K562 (cell line): ENCODE data around the gene LTBP1. TPM values are rescaled to one million over a fixed set of nuclear protein-coding genes. Genes with fewer than 3 reads are reported as not detected.

Experiments
- ATAC-seq: fragments of 200-7000 bp; cut with Tn5 transposase; 3 replicates; pipeline ENCODE4 v1.9.1; 2020; ENCODE audit warnings: moderate library complexity
- BruUV-seq: library from RNA; stranded (reverse); fragments of 400-500 nt; replicated peaks from 2 replicates; lab custom pipeline; 2021; lab: Mats Ljungman, UMichigan
- CTCF ChIA-PET: fragments of 300-600 bp; formaldehyde crosslinking; extraction: SDS; loops from one replicate; lab custom pipeline; 2021; ENCODE audit warnings: low intra/inter-chr PET ratio; lab: Yijun Ruan, JAX
- POLR2A ChIA-PET: fragments of 300-600, 350-650 bp; sonication (Branson Sonifier 250); formaldehyde crosslinking; extraction: SDS; loops from one replicate; lab custom pipeline; 2021; ENCODE audit warnings: antibody characterized with exemption, inconsistent platforms; lab: Yijun Ruan, JAX
- DNase-seq, 4 experiments: peaks; one replicate each; pipeline versions ENCODE4 v3.0.0 to v3.0.0-alpha.2; 2011 to 2018; ENCODE audit warnings: low spot score in 3 of 4, mixed read lengths in 3 of 4; ENCODE audit errors: extremely low read depth in 1 of 4
- FAIRE-seq: peaks from 2 replicates; lab custom pipeline; 2011; peaks lifted over from hg19 to GRCh38; lab: Jason Lieb, UNC
- H2AFZ ChIP-seq: 2 replicates; pipeline ENCODE4 v1.6.0; 2011; ENCODE audit warnings: low read depth, low read length, control low read depth, inconsistent platforms
- H3K27ac ChIP-seq: fragments of 200-600 bp; 3 replicates; pipeline ENCODE4 v1.8.0; 2011; ENCODE audit warnings: low read depth, mild to moderate bottlenecking, control low read depth, inconsistent platforms, low read length, moderate library complexity, mixed read lengths; ENCODE audit errors: extremely low read depth
- H3K27me3 ChIP-seq, 2 experiments: fragments of 300-600 bp in 1 of 2; 2 replicates in 1 of 2; 3 replicates in 1 of 2; pipeline versions ENCODE4 v1.6.0 to v1.8.0; 2011; ENCODE audit warnings: inconsistent platforms in 2 of 2, low read length in 2 of 2, mild to moderate bottlenecking in 1 of 2, mixed read lengths in 1 of 2, moderate library complexity in 1 of 2; ENCODE audit not compliant: control insufficient read depth in 2 of 2, insufficient read depth in 2 of 2
- H3K36me3 ChIP-seq: fragments of 300-600 bp; 3 replicates; pipeline ENCODE4 v1.8.0; 2011; ENCODE audit warnings: mild to moderate bottlenecking, low read length, inconsistent platforms; ENCODE audit not compliant: control insufficient read depth, insufficient read depth
- H3K4me1 ChIP-seq, 2 experiments: fragments of 200-600 bp in 1 of 2; replicated peaks in 1 of 2; 2 replicates in 1 of 2; 3 replicates in 1 of 2; pipeline versions ENCODE4 v1.5.1 to v1.8.0; 2011; ENCODE audit warnings: inconsistent platforms in 2 of 2, low read length in 2 of 2, mild to moderate bottlenecking in 1 of 2, mixed read lengths in 1 of 2, moderate library complexity in 1 of 2; ENCODE audit not compliant: control insufficient read depth in 2 of 2, insufficient read depth in 2 of 2
- H3K4me2 ChIP-seq: 2 replicates; pipeline ENCODE4 v1.6.1; 2011; ENCODE audit warnings: low read length, control low read depth, inconsistent platforms, mixed read lengths; ENCODE audit not compliant: insufficient read depth
- H3K4me3 ChIP-seq: fragments of 200-600 bp; sonication (generic), shearing (Covaris generic); 2 replicates; pipeline ENCODE4 v1.5.1; 2016; ENCODE audit warnings: control low read depth, inconsistent platforms
- H3K79me2 ChIP-seq: fragments of 200-600 bp; 3 replicates; pipeline ENCODE4 v1.8.0; 2011; ENCODE audit warnings: low read length, inconsistent platforms; ENCODE audit not compliant: control insufficient read depth, insufficient read depth
- H3K9ac ChIP-seq, 2 experiments: 2 replicates each; pipeline versions ENCODE4 v1.6.0 to v1.6.1; 2011; ENCODE audit warnings: low read depth in 2 of 2, low read length in 2 of 2, control low read depth in 1 of 2, inconsistent platforms in 1 of 2, mild to moderate bottlenecking in 1 of 2, mixed read lengths in 1 of 2; ENCODE audit not compliant: insufficient read depth in 1 of 2
- H3K9me1 ChIP-seq: one replicate; pipeline ENCODE4 v1.6.0; 2011; ENCODE audit warnings: inconsistent platforms, mild to moderate bottlenecking, low read length, moderate library complexity; ENCODE audit not compliant: control insufficient read depth, insufficient read depth
- H3K9me3 ChIP-seq: replicated peaks from 2 replicates; pipeline ENCODE4 v1.5.1; 2011; ENCODE audit warnings: low read depth, low read length, inconsistent platforms; ENCODE audit not compliant: control insufficient read depth, insufficient read depth
- H4K20me1 ChIP-seq: replicated peaks from 2 replicates; pipeline ENCODE4 v1.6.1; 2011; ENCODE audit warnings: low read length, inconsistent platforms, mixed read lengths; ENCODE audit not compliant: control insufficient read depth, insufficient read depth
- BRD4 ChIP-seq: fragments of 200-600 bp; sonication (generic); IDR thresholded peaks from 2 replicates; pipeline ENCODE4 v1.6.1; 2017; ENCODE audit warnings: inconsistent platforms
- CGGBP1 ChIP-seq: fragments of 250-450 bp; sonication (Bioruptor Pico); IDR thresholded peaks from 2 replicates; pipeline ENCODE4 v1.9.0; 2021; ENCODE audit warnings: mild to moderate bottlenecking
- E2F1 ChIP-seq: sonication (generic); formaldehyde crosslinking; IDR thresholded peaks from 2 replicates; pipeline ENCODE4 v1.8.1; 2023; ENCODE audit warnings: mild to moderate bottlenecking, missing genetic modification reagents, moderate library complexity
- FOSL1 ChIP-seq: fragments of 200-800 bp; sonication (Bioruptor generic); conservative IDR thresholded peaks from 2 replicates; pipeline ENCODE4 v1.6.1; 2016; ENCODE audit warnings: missing genetic modification characterization, missing compliant biosample characterization
- GTF2A2 ChIP-seq: IDR thresholded peaks from 2 replicates; pipeline ENCODE4 v1.6.1; 2016; ENCODE audit warnings: mild to moderate bottlenecking, missing genetic modification characterization, missing compliant biosample characterization
- KLF6 ChIP-seq: fragments of 250-450 bp; sonication (Bioruptor Pico); IDR thresholded peaks from 2 replicates; pipeline ENCODE4 v1.4.0; 2020; ENCODE audit warnings: mild to moderate bottlenecking, moderate library complexity, borderline replicate concordance
- MECOM ChIP-seq: fragments of 250-450 bp; sonication (Bioruptor Pico); IDR thresholded peaks from 2 replicates; pipeline ENCODE4 v1.8.0; 2022; ENCODE audit warnings: inconsistent platforms
- MLLT1 ChIP-seq, 2 experiments: fragments of 450-650 bp; IDR thresholded peaks; 2 replicates each; pipeline ENCODE4 v1.6.1; 2016
- NCOA4 ChIP-seq: fragments of 450-650 bp; IDR thresholded peaks from 2 replicates; pipeline ENCODE4 v1.6.1; 2018; ENCODE audit warnings: mild to moderate bottlenecking; ENCODE audit not compliant: partially characterized antibody
- POLR2B ChIP-seq: fragments of 450-650 bp; IDR thresholded peaks from 2 replicates; pipeline ENCODE4 v1.6.1; 2018; ENCODE audit warnings: low read depth; ENCODE audit not compliant: partially characterized antibody
- ZBTB49 ChIP-seq: sonication (generic); formaldehyde crosslinking; IDR thresholded peaks from 2 replicates; pipeline ENCODE4 v1.8.0; 2022; ENCODE audit warnings: missing genetic modification reagents, mild to moderate bottlenecking, borderline replicate concordance
- ZNF197 ChIP-seq: fragments of 200-800 bp; sonication (Bioruptor generic); IDR thresholded peaks from 2 replicates; pipeline ENCODE4 v1.6.1; 2016; ENCODE audit warnings: low read depth, missing genetic modification characterization, missing compliant biosample characterization
- ZNF347 ChIP-seq: fragments of 450-650 bp; formaldehyde crosslinking; IDR thresholded peaks from 2 replicates; pipeline ENCODE4 v1.4.0; 2020; ENCODE audit warnings: low read depth, mild to moderate bottlenecking, moderate library complexity
- ZNF707 ChIP-seq: fragments of 250-450 bp; sonication (Bioruptor Pico); conservative IDR thresholded peaks from 2 replicates; pipeline ENCODE4 v1.8.0; 2022; ENCODE audit warnings: inconsistent platforms, mild to moderate bottlenecking, moderate library complexity
- ZNF77 ChIP-seq: fragments of 250-450 bp; sonication (Bioruptor Pico); IDR thresholded peaks from 2 replicates; pipeline ENCODE4 v1.5.0; 2020
- ZNF785 ChIP-seq: fragments of 250-450 bp; sonication (Bioruptor Pico); IDR thresholded peaks from 2 replicates; pipeline ENCODE4 v1.4.0; 2020; ENCODE audit warnings: mild to moderate bottlenecking
- WGBS: fragments of 100-300 bp; shearing (Covaris generic); methylation state at CpG from one replicate; pipeline ENCODE4 v1.1.6; 2016; ENCODE audit warnings: low coverage, mixed read lengths; ENCODE audit not compliant: insufficient coverage; ENCODE audit errors: missing lambda C conversion rate; 5-methylcytosine and 5-hydroxymethylcytosine counted together
- in situ Hi-C: fragments of 300-500 bp; cut with MboI; formaldehyde crosslinking; loops from 4 replicates; pipeline ENCODE4 v1.15.0; 2018; ENCODE audit warnings: inconsistent platforms, mixed read lengths
- intact Hi-C: fragments of 100-400 bp; cut with micrococcal nuclease; formaldehyde crosslinking; loops from 2 replicates; pipeline ENCODE4 v1.14.2; 2022
- polyA plus RNA-seq, 8 experiments: library from polyadenylated mRNA; depleted of rRNA in 4 of 8; stranded (reverse) in 5 of 8; unstranded in 3 of 8; fragments of >200 nt; fragmentation: Nextera tagmentation in 2 of 8; fragmentation: Illumina TruSeq in 1 of 8; extraction: Ambion mirVana in 2 of 8; extraction: Trizol in 1 of 8; gene quantifications; 2 replicates each; pipeline versions ENCODE4 v1.2.1 to v1.2.3, GENCODE V29; 2011 to 2014; ENCODE audit warnings: inconsistent platforms in 1 of 8, missing spikeins in 1 of 8
- total RNA-seq, 7 experiments: library from RNA; depleted of rRNA in 6 of 7; stranded (reverse); fragments of >200 nt in 6 of 7; fragmentation: Illumina TruSeq in 2 of 7; extraction: Trizol in 2 of 7; gene quantifications; 2 replicates each; pipeline versions ENCODE4 v1.2.1 to v1.2.3, GENCODE V29; 2011 to 2021; ENCODE audit warnings: low replicate concordance in 1 of 7

LTBP1 gene
- total and polyA plus RNA-seq, 9 of the 15 experiments (the other 6 are each of a cell fraction or from before 2014, with no cell fraction given): 3.6 to 16.4 (median 8.5) TPM

GRCh38 chr2:32931519-32931918 lies 15.2 kb upstream of the LTBP1 start (continued):
- TF ChIP-seq ZNF77 (CRISPR knock-in tag): no peak
- no peak for TF ChIP-seq E2F1 (CRISPR knock-in tag)
- no peak for TF ChIP-seq CGGBP1 (CRISPR knock-in tag)
- no peak for TF ChIP-seq ZNF785
- TF ChIP-seq KLF6 (CRISPR knock-in tag): no peak
- no peak for TF ChIP-seq FOSL1 (tag)
- no peak for TF ChIP-seq POLR2B
- TF ChIP-seq, all 486 proteins: peak for 0

- in situ Hi-C loops: loop anchor here (25.0 kb wide), 1 partner anchor 655 kb away; the partner anchor contains the start of gene FAM98A
- peak overlapping the region; percentile 66 for H2AFZ ChIP-seq
- no peak overlapping the region for H3K4me2 ChIP-seq
- 63% methylated on average over 12 of the region's 12 CpGs for WGBS
- H3K9ac ChIP-seq: no peak overlapping the region
- ATAC-seq (no peak), FAIRE-seq (no peak), DNase-seq (no peak)
- H3K4me1 ChIP-seq: peaks cover 0 to 7% of the 10 kb centered on the region in 2 experiments; a peak in 3 of 5 replicates
- BruUV-seq: no TSS peak
- H3K9me1 ChIP-seq: no peaks in the 10 kb centered on the region
- no peak overlapping the region for H3K4me3 ChIP-seq
- H3K27me3 ChIP-seq: 0 out of 5 replicates have a peak, but pooled peaks cover 0 to 2% of the 10 kb centered on the region in 2 experiments
- ChIA-PET POLR2A (interaction anchor here (0.6 to 1.0 kb wide), 2 partner anchors 9 to 15 kb away, joined by 3 to 4 read pairs; partner anchors contain the start of gene LTBP1), CTCF (no interaction called here)
- no peaks in the 10 kb centered on the region for H4K20me1 ChIP-seq
- no peaks in the 10 kb centered on the region for H3K9me3 ChIP-seq
- intact Hi-C loops: no loop called here
- H3K79me2 ChIP-seq: no peaks in the 10 kb centered on the region
- TF ChIP-seq MECOM (CRISPR knock-in tag): no peak
- no peak for TF ChIP-seq BRD4
- TF ChIP-seq NCOA4: no peak
- TF ChIP-seq ZNF347 (CRISPR knock-in tag): no peak
- no peak for TF ChIP-seq ZNF707 (CRISPR knock-in tag)
- no peak for TF ChIP-seq MLLT1 (IDR thresholded peaks at IDR 0.05)
- no peak for TF ChIP-seq GTF2A2 (tag)
- no peak for TF ChIP-seq ZNF197 (CRISPR knock-in tag)
- TF ChIP-seq ZBTB49 (CRISPR knock-in tag): no peak
- H3K36me3 ChIP-seq: no peaks in the 10 kb centered on the region
- no peak overlapping the region for H3K27ac ChIP-seq
Observed at GRCh38 chr2:32931945-32932709, 14.6 kb upstream of the LTBP1 start.
